HUES48 (cell line): ENCODE measurements around the gene LYSMD1.
A peak's percentile ranks its signal among the peaks of the same experiment; 100 is the strongest.

Source experiments
- H3K27ac ChIP-seq: one replicate; pipeline ENCODE4 v1.7.0; 2013; ENCODE audit warnings: low read depth, low read length, inconsistent platforms
- H3K27me3 ChIP-seq: 2 replicates; pipeline ENCODE4 v1.6.1; 2013; ENCODE audit warnings: mild to moderate bottlenecking, low read length; ENCODE audit not compliant: control insufficient read depth, insufficient read depth
- H3K36me3 ChIP-seq: 2 replicates; pipeline ENCODE4 v1.6.1; 2013; ENCODE audit warnings: low read length; ENCODE audit not compliant: control insufficient read depth, insufficient read depth
- H3K4me1 ChIP-seq: 2 replicates; pipeline ENCODE4 v1.6.1; 2013; ENCODE audit warnings: mild to moderate bottlenecking, low read length; ENCODE audit not compliant: control insufficient read depth, insufficient read depth
- H3K4me3 ChIP-seq: 2 replicates; pipeline ENCODE4 v1.5.1; 2013; ENCODE audit warnings: mild to moderate bottlenecking, low read depth, low read length
- H3K9ac ChIP-seq: 2 replicates; pipeline ENCODE4 v1.6.1; 2013; ENCODE audit warnings: mild to moderate bottlenecking, low read depth, low read length, moderate library complexity
- H3K9me3 ChIP-seq: 2 replicates; pipeline ENCODE4 v1.6.1; 2013; ENCODE audit warnings: low read length; ENCODE audit not compliant: control insufficient read depth, insufficient read depth

The LYSMD1 gene

DNA sequence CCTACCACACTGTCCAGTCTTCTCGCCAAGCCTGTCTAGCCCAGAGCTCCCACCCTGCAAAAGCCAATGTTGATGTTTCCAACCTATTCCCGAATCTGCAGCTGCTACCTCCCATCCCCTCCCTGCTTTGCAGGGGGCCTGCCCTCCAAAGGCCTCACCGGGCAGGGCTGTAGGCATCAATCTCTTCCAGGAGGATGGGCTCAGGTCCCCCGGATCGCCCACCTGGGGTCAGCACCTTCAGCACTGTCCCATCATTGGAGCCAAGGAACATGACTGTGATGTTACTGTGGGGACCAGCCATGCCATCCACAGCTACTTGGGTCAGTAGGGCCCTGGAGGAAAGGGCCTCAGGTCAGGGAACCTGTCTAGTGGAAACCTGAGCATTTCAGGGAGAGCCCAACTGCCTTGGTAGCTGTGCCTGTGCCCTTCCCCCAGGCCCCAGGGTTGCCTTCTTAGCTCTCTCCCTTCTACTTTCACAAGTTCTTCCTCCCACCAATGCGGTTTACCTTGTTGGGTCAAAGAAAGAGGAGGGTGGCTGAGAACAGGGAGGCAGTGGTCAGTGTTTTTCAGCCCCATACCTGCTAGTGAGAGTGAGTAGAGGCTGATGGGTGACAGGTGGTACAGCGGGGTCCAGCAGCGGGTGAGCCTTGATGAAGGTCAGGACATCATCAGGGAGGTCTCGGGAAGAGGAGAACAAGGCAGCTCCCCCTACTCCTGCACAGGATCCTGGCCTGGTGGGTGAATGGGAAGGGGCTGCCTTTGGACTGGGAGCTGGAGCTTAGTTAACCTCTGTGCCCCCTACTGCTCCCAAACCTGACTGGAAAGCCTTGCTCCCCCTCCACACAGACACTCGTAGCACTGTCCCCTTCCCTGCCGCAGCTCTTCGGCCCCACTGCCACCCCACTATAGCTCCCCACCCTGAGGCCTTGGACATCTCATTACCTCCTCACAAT lies 30.0 kb downstream of the LYSMD1 start:
- peaks cover 28% of the 10 kb centered on the region for H3K27me3 ChIP-seq
- H3K4me3 ChIP-seq, result no peak overlapping the region
- no peak overlapping the region for H3K27ac ChIP-seq
- H3K36me3 ChIP-seq, result peaks cover 17% of the 10 kb centered on the region
- peaks cover 6% of the 10 kb centered on the region; the same call in 1 of the 2 replicates for H3K4me1 ChIP-seq
- no peak overlapping the region for H3K9ac ChIP-seq
- no peaks in the 10 kb centered on the region for H3K9me3 ChIP-seq

DNA sequence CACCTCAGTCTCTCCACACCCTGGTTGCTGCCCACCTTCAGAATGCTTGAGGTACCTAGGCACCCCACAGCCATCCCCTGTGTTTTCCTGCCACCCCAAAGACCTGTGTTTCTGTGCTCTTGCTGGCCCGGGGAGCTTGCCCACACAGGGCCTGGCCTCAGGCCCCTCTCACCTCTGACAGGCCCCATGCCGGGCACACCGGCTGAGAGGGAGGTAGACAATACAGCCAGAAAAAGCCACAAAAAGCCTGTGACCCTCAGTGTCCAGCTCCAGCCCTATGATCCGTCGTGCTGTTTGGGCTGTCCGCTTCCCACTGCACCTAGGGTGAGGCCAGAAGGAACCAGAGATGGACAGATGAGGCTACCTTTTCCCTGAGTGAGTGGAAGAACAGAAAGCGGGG lies 30.7 kb downstream of the LYSMD1 start:
- no peak overlapping the region for H3K27ac ChIP-seq
- H3K9ac ChIP-seq, result no peak overlapping the region
- H3K4me1 ChIP-seq, result peaks cover 9% of the 10 kb centered on the region; the same call in 1 of the 2 replicates
- H3K36me3 ChIP-seq, result peaks cover 17% of the 10 kb centered on the region
- no peak overlapping the region for H3K4me3 ChIP-seq
- peaks cover 33% of the 10 kb centered on the region for H3K27me3 ChIP-seq
- no peaks in the 10 kb centered on the region for H3K9me3 ChIP-seq

DNA sequence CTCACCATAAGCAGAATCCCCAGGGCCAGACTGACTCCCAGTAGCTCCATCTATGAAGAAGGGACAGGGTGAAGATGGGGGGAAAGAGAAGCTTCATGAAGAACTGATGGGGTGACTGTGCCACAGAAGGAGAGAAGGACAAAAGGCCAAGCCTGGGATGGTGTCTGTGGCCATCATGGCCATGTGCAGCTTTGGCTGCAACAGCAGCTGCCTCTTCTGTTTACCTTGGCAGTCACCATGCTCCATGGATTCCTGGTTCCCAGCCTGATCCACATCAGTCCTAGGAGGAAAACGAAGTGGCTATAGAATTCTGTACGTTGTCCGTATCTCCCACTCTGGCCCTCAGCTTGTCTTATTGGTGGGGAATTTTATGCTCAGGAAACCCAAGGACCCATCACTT lies 31.3 kb downstream of the LYSMD1 start:
- Histone ChIP-seq H3K27ac (no peak overlapping the region), H3K4me1 (peaks cover 9% of the 10 kb centered on the region; the same call in 1 of the 2 replicates), H3K9me3 (no peaks in the 10 kb centered on the region), H3K4me3 (no peak overlapping the region), H3K9ac (no peak overlapping the region), H3K27me3 (peaks cover 33% of the 10 kb centered on the region), H3K36me3 (peaks cover 11% of the 10 kb centered on the region)

DNA sequence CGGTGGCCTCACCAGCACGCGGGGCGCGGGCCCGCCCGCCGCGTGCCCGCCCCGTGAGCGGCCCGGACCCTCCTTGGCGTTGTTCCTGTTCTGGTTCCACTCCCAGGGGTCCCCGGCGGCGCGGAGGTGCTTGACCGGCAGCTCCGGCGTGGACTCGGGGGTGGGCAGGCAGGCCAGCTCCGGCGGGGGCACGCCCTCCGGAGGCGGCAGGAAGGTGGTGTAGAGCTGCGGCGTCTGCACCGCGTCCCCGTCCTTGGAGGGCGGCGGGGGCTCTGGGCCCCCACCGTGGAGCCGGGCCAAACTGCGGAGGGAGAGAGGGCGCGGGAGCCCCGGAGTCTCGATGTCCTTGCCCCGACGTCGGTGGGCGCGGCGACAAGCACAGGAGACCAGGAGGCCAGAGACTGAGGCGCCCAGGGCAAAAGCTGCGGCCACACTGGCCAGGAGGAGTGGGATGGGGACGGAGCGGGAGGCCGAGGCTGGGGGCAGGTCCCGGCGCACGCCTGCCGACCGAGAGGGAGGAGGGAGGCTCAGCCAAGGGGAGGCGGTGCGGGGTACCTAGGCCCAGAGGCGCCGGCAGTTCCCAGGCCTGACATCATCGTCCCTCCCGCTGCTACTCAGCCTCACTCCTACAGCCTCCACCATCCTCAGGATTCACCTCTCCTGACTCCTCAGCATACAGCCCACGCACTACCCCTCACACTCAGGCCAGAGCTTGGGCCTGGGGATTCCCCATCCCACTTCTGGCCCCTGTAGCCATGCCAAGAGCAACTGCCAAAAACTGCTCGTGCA lies 32.5 kb downstream of the LYSMD1 start:
- no peak overlapping the region for H3K27ac ChIP-seq
- H3K9ac ChIP-seq, result no peak overlapping the region
- H3K9me3 ChIP-seq, result no peaks in the 10 kb centered on the region
- peaks cover 33% of the 10 kb centered on the region for H3K27me3 ChIP-seq
- peaks cover 7% of the 10 kb centered on the region for H3K36me3 ChIP-seq
- H3K4me3 ChIP-seq, result peak overlapping the region; percentile 61; the same call in 1 of the 2 replicates
- peaks cover 12% of the 10 kb centered on the region; the same call in 1 of the 2 replicates for H3K4me1 ChIP-seq

DNA sequence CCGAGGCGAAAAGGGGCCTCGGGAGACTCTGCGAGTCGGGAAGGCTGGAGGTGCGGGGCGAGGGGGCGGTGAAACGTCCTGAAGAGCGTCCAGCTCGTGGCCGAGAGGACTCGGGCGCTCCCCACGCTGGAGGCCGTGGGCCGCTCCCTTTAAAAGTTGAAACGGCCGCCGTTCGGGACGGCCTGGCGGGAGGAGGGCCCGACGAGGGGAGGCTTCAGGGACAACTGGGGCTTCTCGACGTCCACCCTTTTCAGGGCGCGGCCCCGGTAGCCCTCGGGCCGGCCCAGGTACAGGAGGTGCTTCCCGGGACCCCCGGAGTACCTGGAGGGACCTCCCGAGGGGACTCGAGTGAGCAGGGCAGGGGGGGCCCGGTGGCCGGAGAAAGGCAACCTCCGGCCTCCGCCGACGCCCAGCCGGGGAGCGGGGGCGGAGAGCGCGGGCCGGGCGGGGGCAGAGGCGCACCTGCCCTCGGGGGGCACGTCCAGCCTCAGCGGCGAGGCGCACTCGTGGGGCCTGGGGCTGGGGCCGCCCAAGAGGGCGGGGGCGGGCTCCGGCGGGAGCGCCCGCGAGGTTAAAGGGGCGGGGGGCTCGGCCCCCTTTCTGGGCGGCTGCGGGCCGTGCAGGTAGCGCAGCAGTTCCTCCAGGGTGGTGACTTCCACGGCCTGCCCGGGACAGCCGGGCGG lies 33.2 kb downstream of the LYSMD1 start:
- Histone ChIP-seq H3K36me3 (peaks cover 7% of the 10 kb centered on the region), H3K9ac (no peak overlapping the region), H3K9me3 (no peaks in the 10 kb centered on the region), H3K4me3 (peak overlapping the region; percentile 61; the same call in 1 of the 2 replicates), H3K27me3 (peaks cover 33% of the 10 kb centered on the region), H3K27ac (no peak overlapping the region), H3K4me1 (peaks cover 12% of the 10 kb centered on the region; the same call in 1 of the 2 replicates)

DNA sequence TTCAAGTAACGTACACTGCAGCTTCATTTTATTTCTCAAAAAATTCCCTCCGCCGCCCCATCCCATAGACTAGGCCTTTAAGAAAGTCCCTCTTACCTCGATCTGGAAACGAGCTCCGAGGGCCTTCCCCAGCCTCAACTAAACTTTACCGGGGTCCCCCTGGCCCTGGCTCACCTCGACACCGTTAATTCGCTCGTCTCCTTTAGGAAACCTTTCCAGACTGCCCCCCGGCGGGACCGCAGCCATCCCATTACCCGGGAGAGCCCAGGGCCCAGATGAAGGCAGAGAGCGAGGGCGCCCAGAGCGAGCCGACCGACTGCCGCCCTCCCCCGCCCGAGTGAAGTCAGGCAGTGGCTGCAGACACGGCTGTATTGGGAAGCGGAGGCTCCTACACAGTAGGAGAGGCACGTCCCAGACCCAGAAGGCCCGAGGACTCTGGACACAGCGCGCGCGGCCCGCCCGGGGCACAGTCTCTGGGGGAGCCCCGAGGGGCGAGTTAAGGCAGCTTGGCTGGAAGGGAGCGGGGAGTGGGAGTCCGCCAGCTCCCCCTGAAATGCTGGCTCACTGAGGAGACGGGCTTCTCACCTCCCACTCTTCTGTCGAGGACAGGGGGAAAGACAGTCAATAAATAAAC lies 33.9 kb downstream of the LYSMD1 start:
- Histone ChIP-seq H3K27me3 (peaks cover 33% of the 10 kb centered on the region), H3K9me3 (no peaks in the 10 kb centered on the region), H3K4me3 (peak overlapping the region; percentile 61), H3K9ac (no peak overlapping the region), H3K4me1 (peaks cover 12% of the 10 kb centered on the region; the same call in 1 of the 2 replicates), H3K27ac (peak overlapping the region; percentile 49), H3K36me3 (peaks cover 6% of the 10 kb centered on the region)

DNA sequence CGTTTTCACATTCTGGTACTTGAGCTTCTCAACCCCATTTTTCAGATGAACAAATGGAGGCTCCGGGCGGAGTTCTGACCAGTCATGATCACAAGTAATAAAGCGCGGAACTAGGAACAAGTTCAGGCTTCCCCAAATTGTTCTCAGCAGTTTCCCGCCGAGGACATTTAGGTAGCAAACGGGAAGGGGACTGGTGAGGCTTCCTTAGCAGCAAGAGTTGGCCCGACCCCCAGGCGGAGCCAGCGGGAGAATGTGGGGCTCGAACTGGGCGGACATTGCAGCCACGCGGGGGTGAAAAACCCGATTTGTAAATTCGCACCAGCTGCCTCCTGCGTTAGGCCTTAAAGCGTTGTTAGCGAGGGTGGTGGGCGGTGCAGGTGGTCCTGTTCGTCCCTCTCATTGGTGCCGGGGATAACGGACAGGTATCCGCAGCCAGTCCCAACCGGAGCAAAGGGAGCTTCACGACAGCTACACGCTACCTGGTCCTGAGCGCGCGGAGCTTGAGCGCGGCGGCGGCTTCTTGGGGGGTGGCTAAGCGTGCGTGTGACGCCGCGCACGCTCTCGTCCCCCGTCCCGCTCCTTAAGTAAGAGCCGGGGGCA lies 34.6 kb downstream of the LYSMD1 start:
- peak overlapping the region; percentile 49 for H3K27ac ChIP-seq

DNA sequence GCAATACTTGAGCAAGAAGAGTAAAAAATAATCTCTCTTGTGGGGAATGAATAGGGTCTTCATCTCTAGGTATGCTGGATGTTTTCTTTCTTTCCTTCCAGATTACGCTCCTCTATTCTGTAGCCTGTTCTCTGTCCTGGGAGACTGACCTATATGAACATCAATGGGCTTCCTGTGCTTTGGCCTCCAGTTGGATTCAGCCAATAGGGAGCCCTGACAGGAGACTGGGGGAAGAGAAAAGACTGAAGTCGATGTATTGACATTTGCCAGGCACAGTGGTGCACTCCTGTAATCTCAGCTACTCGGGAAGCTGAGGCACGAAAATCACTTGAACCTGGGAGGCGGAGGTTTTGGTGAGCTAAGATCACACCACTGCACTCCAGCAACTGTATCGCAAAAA lies 36.9 kb downstream of the LYSMD1 start:
- Histone ChIP-seq H3K4me1 (peaks cover 15% of the 10 kb centered on the region), H3K9ac (no peak overlapping the region), H3K9me3 (no peaks in the 10 kb centered on the region), H3K4me3 (no peak overlapping the region), H3K27me3 (peaks cover 26% of the 10 kb centered on the region), H3K27ac (no peak overlapping the region), H3K36me3 (no peaks in the 10 kb centered on the region)

More for the DNA sequence above, 34.6 kb downstream of the LYSMD1 start:
- Histone ChIP-seq H3K27me3 (peaks cover 33% of the 10 kb centered on the region), H3K9me3 (no peaks in the 10 kb centered on the region), H3K36me3 (no peaks in the 10 kb centered on the region), H3K9ac (peak overlapping the region; percentile 54), H3K4me1 (peaks cover 12% of the 10 kb centered on the region; the same call in 1 of the 2 replicates), H3K4me3 (peak overlapping the region; percentile 61)

DNA sequence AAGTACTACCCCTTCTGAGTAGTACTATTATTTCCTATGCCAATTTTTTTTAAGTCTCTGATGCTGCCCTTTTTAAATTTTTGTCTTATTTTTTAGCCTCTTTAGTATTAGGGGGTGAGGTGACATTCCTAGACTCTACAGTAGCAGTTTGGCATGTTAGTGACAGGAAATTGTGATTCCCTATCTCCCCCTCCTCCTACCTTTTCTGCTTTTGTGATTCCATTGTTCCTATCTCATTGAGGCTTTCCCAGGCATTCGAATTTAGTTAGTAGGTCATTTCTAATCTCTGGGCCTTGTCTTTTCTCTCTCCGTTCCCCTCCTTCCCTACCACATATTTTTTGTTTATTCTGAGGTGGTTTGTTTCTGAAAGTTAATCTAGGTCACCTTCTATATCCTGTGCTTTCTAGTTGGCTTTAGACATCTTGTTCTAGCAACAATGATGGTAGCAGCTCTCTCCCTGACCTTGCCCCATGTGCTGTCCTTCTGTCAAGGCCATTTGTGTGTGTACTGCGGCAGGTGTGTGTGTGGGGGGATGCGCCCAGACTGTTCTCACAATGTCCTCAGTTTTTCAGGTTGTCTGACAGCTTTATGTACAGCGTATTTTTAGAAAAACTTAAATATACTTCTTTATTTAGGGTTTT lies 40.8 kb downstream of the LYSMD1 start:
- Histone ChIP-seq H3K27me3 (no peaks in the 10 kb centered on the region), H3K9me3 (no peaks in the 10 kb centered on the region), H3K9ac (no peak overlapping the region), H3K27ac (peak overlapping the region; percentile 51), H3K4me3 (no peak overlapping the region), H3K36me3 (no peaks in the 10 kb centered on the region), H3K4me1 (peaks cover 6% of the 10 kb centered on the region)
